SK-N-SH (cell line): ENCODE measurements around the gene PRR16. TPM values are rescaled to one million over a fixed set of nuclear protein-coding genes. Genes with fewer than 3 reads are reported as not detected.
A peak's percentile ranks its signal among the peaks of the same experiment; 100 is the strongest.

ENCODE experiments used
- CTCF ChIA-PET: fragments of 300-600, 350-600 bp; formaldehyde crosslinking; extraction: SDS; loops from one replicate; lab custom pipeline; 2021; lab: Yijun Ruan, JAX
- POLR2A ChIA-PET: fragments of 350-600 bp; sonication (Branson Sonifier 250); formaldehyde crosslinking; extraction: SDS; loops from one replicate; lab custom pipeline; 2020; ENCODE audit warnings: antibody characterized with exemption, inconsistent platforms; lab: Yijun Ruan, JAX
- DNase-seq: peaks from one replicate; pipeline ENCODE4 v3.0.0; 2012
- H2AFZ ChIP-seq: fragments of 200-600 bp; sonication (generic); 2 replicates; pipeline ENCODE4 v1.8.1; 2016; ENCODE audit warnings: antibody characterized with exemption, mild to moderate bottlenecking, low read depth
- H3F3A ChIP-seq: fragments of 200-600 bp; sonication (generic); replicated peaks from 2 replicates; pipeline ENCODE3; 2016; ENCODE audit warnings: antibody characterized with exemption, mild to moderate bottlenecking; ENCODE audit not compliant: insufficient read depth
- H3K27ac ChIP-seq, 2 experiments: fragments of 200-500 bp in 1 of 2; fragments of 200-600 bp in 1 of 2; sonication (Bioruptor generic) in 1 of 2; sonication (generic), shearing (Covaris generic) in 1 of 2; 2 replicates each; pipeline versions ENCODE4 v1.5.1 to v1.6.1; 2014 to 2016; ENCODE audit warnings: low read depth in 2 of 2, inconsistent platforms in 1 of 2, low read length in 1 of 2, mild to moderate bottlenecking in 1 of 2, mixed read lengths in 1 of 2
- H3K27me3 ChIP-seq: fragments of 200-600 bp; sonication (generic), shearing (Covaris generic); 2 replicates; pipeline ENCODE4 v1.6.1; 2016; ENCODE audit warnings: mixed run types; ENCODE audit not compliant: insufficient read depth
- H3K36me3 ChIP-seq, 2 experiments: fragments of 200-500 bp in 1 of 2; fragments of 200-600 bp in 1 of 2; sonication (Bioruptor generic) in 1 of 2; sonication (generic) in 1 of 2; replicated peaks in 1 of 2; 2 replicates each; pipeline versions ENCODE3 to v1.5.1; 2014 to 2016; ENCODE audit warnings: low read length in 1 of 2, mild to moderate bottlenecking in 1 of 2; ENCODE audit not compliant: insufficient read depth in 2 of 2, control insufficient read depth in 1 of 2
- H3K4me1 ChIP-seq, 2 experiments: fragments of 200-500 bp in 1 of 2; fragments of 200-600 bp in 1 of 2; sonication (Bioruptor generic) in 1 of 2; sonication (generic), shearing (Covaris generic) in 1 of 2; 2 replicates each; pipeline versions ENCODE4 v1.5.1 to v1.6.1; 2014 to 2016; ENCODE audit warnings: low read depth in 1 of 2, low read length in 1 of 2, mixed run types in 1 of 2; ENCODE audit not compliant: insufficient read depth in 2 of 2, control insufficient read depth in 1 of 2
- H3K4me2 ChIP-seq: fragments of 200-600 bp; sonication (generic), shearing (Covaris generic); 2 replicates; pipeline ENCODE4 v1.6.1; 2017; ENCODE audit warnings: mixed run types
- H3K4me3 ChIP-seq, 2 experiments: fragments of 200-500 bp in 1 of 2; fragments of 200-600 bp in 1 of 2; sonication (Bioruptor generic) in 1 of 2; sonication (generic), shearing (Covaris generic) in 1 of 2; 2 replicates each; pipeline versions ENCODE4 v1.5.1 to v1.8.1; 2014 to 2016; ENCODE audit warnings: low read depth in 2 of 2, inconsistent platforms in 1 of 2, low read length in 1 of 2, mild to moderate bottlenecking in 1 of 2, mixed read lengths in 1 of 2, moderate library complexity in 1 of 2
- H3K79me2 ChIP-seq: fragments of 200-600 bp; sonication (generic); 2 replicates; pipeline ENCODE4 v1.8.1; 2017; ENCODE audit warnings: mild to moderate bottlenecking; ENCODE audit not compliant: insufficient read depth
- H3K9ac ChIP-seq: fragments of 200-600 bp; sonication (generic); 2 replicates; pipeline ENCODE4 v1.6.1; 2017; ENCODE audit warnings: mixed run types
- H3K9me2 ChIP-seq: fragments of 200-600 bp; sonication (generic); 2 replicates; pipeline ENCODE4 v1.6.1; 2017; ENCODE audit warnings: mixed run types
- H3K9me3 ChIP-seq: fragments of 200-600 bp; sonication (generic); 2 replicates; pipeline ENCODE4 v1.6.1; 2017; ENCODE audit warnings: mixed run types, mild to moderate bottlenecking, moderate library complexity
- H4K20me1 ChIP-seq: fragments of 200-600 bp; sonication (generic); 2 replicates; pipeline ENCODE4 v1.6.1; 2017; ENCODE audit warnings: mild to moderate bottlenecking, mixed run types; ENCODE audit not compliant: insufficient read depth
- CHD2 ChIP-seq: fragments of 150-350 bp; IDR thresholded peaks from 2 replicates; pipeline ENCODE4 v1.6.1; 2018; ENCODE audit warnings: low read length; ENCODE audit not compliant: partially characterized antibody
- CTCF ChIP-seq: fragments of 200-600 bp; sonication (generic); IDR thresholded peaks from 2 replicates; pipeline ENCODE4 v1.6.1; 2017; ENCODE audit warnings: antibody characterized with exemption, mild to moderate bottlenecking, moderate library complexity
- GATA2 ChIP-seq: sonication (generic); formaldehyde crosslinking; IDR thresholded peaks from 2 replicates; pipeline ENCODE4 v1.5.0; 2020; ENCODE audit warnings: mild to moderate bottlenecking, missing genetic modification reagents
- MAX ChIP-seq: IDR thresholded peaks from 2 replicates; pipeline ENCODE4 v1.4.0; 2012; ENCODE audit warnings: low read depth
- MEF2A ChIP-seq: IDR thresholded peaks from 2 replicates; pipeline ENCODE4 v1.4.0; 2012; ENCODE audit warnings: low read depth, borderline replicate concordance
- NFIC ChIP-seq: IDR thresholded peaks from 2 replicates; pipeline ENCODE4 v1.4.0; 2012; ENCODE audit warnings: borderline replicate concordance
- POLR2AphosphoS5 ChIP-seq: IDR thresholded peaks from 2 replicates; pipeline ENCODE4 v1.6.1; 2012; ENCODE audit warnings: low read depth, low read length
- RAD21 ChIP-seq: IDR thresholded peaks from 2 replicates; pipeline ENCODE4 v1.6.1; 2012; ENCODE audit warnings: mild to moderate bottlenecking, low read length
- RCOR1 ChIP-seq: fragments of 150-350 bp; IDR thresholded peaks from 2 replicates; pipeline ENCODE4 v1.6.1; 2017; ENCODE audit warnings: antibody characterized with exemption, low read length
- YY1 ChIP-seq: IDR thresholded peaks from 2 replicates; pipeline ENCODE4 v1.4.0; 2012; ENCODE audit warnings: low read depth, mild to moderate bottlenecking
- WGBS: methylation state at CpG from one replicate; pipeline ENCODE4 v1.1.6; 2017; ENCODE audit warnings: low lambda C conversion rate; 5-methylcytosine and 5-hydroxymethylcytosine counted together
- polyA plus RNA-seq, 3 experiments: library from polyadenylated mRNA; depleted of rRNA; stranded (reverse); fragments of >200 nt; gene quantifications; 2 replicates each; pipeline ENCODE4 v1.2.3, GENCODE V29; 2012

The PRR16 gene
- polyA plus RNA-seq, 1 of the 3 experiments (the other 2 are of a cell fraction) = 26.7 TPM

DNA sequence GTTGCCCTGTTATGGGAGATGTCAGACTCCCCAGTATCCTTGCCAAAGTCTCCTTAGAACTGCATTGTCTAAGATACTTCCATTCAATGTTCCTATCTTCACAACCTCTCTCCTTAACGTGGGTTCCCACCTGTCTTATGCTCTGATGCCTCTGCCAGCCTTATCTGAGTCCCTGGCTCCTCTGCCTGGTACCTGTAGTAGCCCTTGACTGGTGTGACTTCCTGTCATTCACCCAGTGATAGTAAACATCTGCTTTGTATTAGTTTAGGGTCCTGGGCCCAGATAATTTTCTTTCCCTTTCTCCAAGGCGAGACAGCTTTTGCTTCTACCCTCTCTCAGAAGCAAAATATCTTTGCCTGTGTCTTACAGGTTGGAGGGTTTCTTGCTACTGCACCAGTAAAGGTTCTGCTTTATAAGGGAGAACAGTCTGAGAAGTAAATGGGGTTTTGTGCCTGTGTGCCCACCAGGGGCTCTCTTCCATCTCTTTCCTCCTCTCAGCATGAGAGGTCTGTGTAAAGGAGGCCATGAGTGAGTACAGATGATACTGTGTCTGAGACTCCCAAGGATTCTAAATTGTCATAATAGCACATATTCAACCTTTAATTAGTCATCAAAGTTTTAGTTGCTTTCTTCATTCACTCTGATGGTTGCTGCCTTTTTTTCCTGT, 220.8 kb downstream of the PRR16 start:
- no peak for TF ChIP-seq POLR2AphosphoS5
- peak; percentile 49 for TF ChIP-seq RAD21
- TF ChIP-seq CHD2 = no peak
- TF ChIP-seq CTCF = peak; percentile 47
- TF ChIP-seq RCOR1 = no peak
- 63% methylated on average over 2 of the region's 2 CpGs for WGBS
- CTCF ChIA-PET = interaction anchor here (1.7 kb wide), 1 partner anchor 37 kb away, joined by 3 read pairs; no protein-coding TSS in a partner anchor

DNA sequence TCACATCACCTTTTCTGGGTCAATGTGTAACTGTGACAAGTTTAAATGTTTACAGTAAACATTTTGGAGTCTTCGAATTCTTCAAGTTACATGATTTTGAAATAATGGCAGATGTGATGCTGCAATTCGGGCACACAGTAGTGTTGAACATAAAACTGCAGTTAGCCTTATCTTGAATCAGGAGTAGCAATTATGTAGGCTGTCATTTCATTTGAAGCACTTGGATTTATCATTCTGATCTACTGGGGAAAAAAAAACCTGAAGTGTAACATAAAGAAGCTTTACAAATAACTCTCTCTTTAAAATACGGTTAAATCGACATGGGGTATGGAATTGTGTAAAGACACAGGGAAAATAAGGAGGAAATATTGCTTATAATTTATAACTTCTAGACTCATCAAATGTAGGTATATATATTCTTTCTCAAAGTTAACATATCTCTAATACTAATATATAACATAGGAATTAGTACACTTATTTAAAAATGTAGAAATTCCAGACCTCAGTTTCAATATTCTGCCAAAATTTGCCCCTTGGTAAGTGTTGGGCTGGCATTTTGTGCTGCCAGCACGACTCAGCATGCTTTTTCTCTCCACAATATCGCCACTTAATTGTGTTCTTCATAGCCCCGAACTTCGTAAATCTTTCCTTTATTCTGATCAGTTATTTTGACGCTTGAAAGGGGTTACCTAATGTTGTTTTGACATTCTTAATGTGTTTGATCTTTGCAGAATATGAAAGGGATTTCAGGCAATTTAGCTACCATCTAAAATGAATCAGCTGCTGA, 226.7 kb downstream of the PRR16 start:
- Histone ChIP-seq H3K9me2 (no peaks in the 10 kb centered on the region), H3K27me3 (no peaks in the 10 kb centered on the region), H4K20me1 (no peaks in the 10 kb centered on the region), H3F3A (no peaks in the 10 kb centered on the region), H2AFZ (no peak overlapping the region), H3K4me1 (no peaks in the 10 kb centered on the region), H3K36me3 (peaks cover 3 to 25% of the 10 kb centered on the region in 2 experiments), H3K4me3 (no peak overlapping the region), H3K9ac (no peak overlapping the region), H3K27ac (no peak overlapping the region), H3K79me2 (no peaks in the 10 kb centered on the region), H3K4me2 (no peak overlapping the region), H3K9me3 (no peaks in the 10 kb centered on the region)
- POLR2A ChIA-PET = no interaction called here
- TF ChIP-seq GATA2 (CRISPR knock-in tag) (peak; percentile 64), MEF2A (no peak)
- DNase-seq = no peak
- CTCF ChIA-PET = no interaction called here
- 80% methylated on average over 9 of the region's 9 CpGs for WGBS

More for the DNA sequence above, 220.8 kb downstream of the PRR16 start:
- H3K4me3 ChIP-seq = no peak overlapping the region
- H3K27me3 ChIP-seq = no peaks in the 10 kb centered on the region
- no peaks in the 10 kb centered on the region for H3K9me3 ChIP-seq
- no peak overlapping the region for H3K9ac ChIP-seq
- H3K4me2 ChIP-seq = peak overlapping the region; percentile 9; the same call in 1 of the 2 replicates
- peak; percentile 41 for DNase-seq
- peaks cover 17% of the 10 kb centered on the region for H3K79me2 ChIP-seq
- H2AFZ ChIP-seq = no peak overlapping the region
- no peaks in the 10 kb centered on the region for H3K9me2 ChIP-seq
- peaks cover 13 to 27% of the 10 kb centered on the region in 2 experiments for H3K4me1 ChIP-seq
- POLR2A ChIA-PET = no interaction called here
- H4K20me1 ChIP-seq = no peaks in the 10 kb centered on the region
- H3F3A ChIP-seq = peaks cover 25% of the 10 kb centered on the region
- H3K36me3 ChIP-seq = peaks cover 3 to 26% of the 10 kb centered on the region in 2 experiments
- H3K27ac ChIP-seq = peak overlapping the region; percentile 67 to 79; a peak in 3 of 4 replicates

DNA sequence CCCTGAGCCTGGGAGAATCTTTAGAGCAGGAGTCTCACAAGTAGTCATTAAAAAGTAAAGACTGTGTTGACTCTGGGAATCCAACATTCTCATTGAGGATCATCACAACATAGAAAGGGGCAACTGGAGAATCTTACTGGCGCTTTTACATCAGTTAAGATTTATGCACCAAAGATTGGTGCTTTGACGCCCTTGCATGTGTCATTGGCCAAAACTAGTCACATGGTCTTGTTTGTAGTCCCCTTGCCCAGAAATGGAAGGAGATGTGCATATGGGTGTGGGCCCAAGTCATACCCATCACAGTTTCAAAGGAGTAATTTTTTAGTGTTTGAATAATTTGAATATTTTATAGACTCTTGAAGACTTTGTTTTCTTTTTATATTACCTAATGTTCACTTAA, 228.2 kb downstream of the PRR16 start:
- ChIA-PET POLR2A (no interaction called here), CTCF (no interaction called here)
- no peaks in the 10 kb centered on the region for H3K27me3 ChIP-seq
- H3K9me2 ChIP-seq = no peaks in the 10 kb centered on the region
- H3K36me3 ChIP-seq = peaks cover 3 to 16% of the 10 kb centered on the region in 2 experiments
- H3K4me1 ChIP-seq = no peaks in the 10 kb centered on the region
- H3K9me3 ChIP-seq = no peaks in the 10 kb centered on the region
- no peaks in the 10 kb centered on the region for H4K20me1 ChIP-seq
- no peak for DNase-seq
- H2AFZ ChIP-seq = no peak overlapping the region
- WGBS = 93% methylated on average over 2 of the region's 2 CpGs
- no peak overlapping the region for H3K27ac ChIP-seq
- H3K4me2 ChIP-seq = no peak overlapping the region
- TF ChIP-seq YY1 = no peak
- no peak for TF ChIP-seq RCOR1
- no peak for TF ChIP-seq NFIC
- no peak for TF ChIP-seq MAX
- TF ChIP-seq GATA2 (CRISPR knock-in tag) = no peak
- no peaks in the 10 kb centered on the region for H3F3A ChIP-seq
- no peak overlapping the region for H3K4me3 ChIP-seq
- H3K9ac ChIP-seq = no peak overlapping the region
- no peaks in the 10 kb centered on the region for H3K79me2 ChIP-seq
